NCI-H128 (cell line): Measurements from ENCODE around the gene ZNF773.

Source experiments
- DNase-seq: peaks from one replicate; lab custom pipeline; 2025; ENCODE audit not compliant: unreplicated experiment; lab: John Stamatoyannopoulos, UW

The ZNF773 gene

GRCh38 chr19:57557659-57558058 is 57.9 kb downstream of the ZNF773 start:
- DNase-seq, result no peak
